HepG2 (cell line): Measurements from ENCODE around the gene DNMT1. TPM values are rescaled to one million over a fixed set of nuclear protein-coding genes. Genes with fewer than 3 reads are reported as not detected.

ENCODE experiments used
- ATAC-seq: fragments of 200-7000 bp; cut with Tn5 transposase; 3 replicates; pipeline ENCODE4 v1.9.1; 2020; ENCODE audit warnings: mild to moderate bottlenecking, moderate library complexity
- BruUV-seq: library from RNA; stranded (reverse); fragments of 400-500 nt; replicated peaks from 2 replicates; lab custom pipeline; 2021; lab: Mats Ljungman, UMichigan
- CTCF ChIA-PET: fragments of 300-600 bp; formaldehyde crosslinking; extraction: SDS; loops from one replicate; lab custom pipeline; 2021; ENCODE audit warnings: low total read pairs, inconsistent platforms, low intra/inter-chr PET ratio; lab: Yijun Ruan, JAX
- POLR2A ChIA-PET: fragments of 350-600 bp; sonication (Branson Sonifier 250); formaldehyde crosslinking; loops from one replicate; lab custom pipeline; 2020; ENCODE audit warnings: antibody characterized with exemption, inconsistent platforms; lab: Yijun Ruan, JAX
- DNase-seq: peaks from one replicate; pipeline ENCODE4 v3.0.0-alpha.2; 2015; ENCODE audit warnings: low spot score
- FAIRE-seq: peaks from 3 replicates; lab custom pipeline; 2011; peaks lifted over from hg19 to GRCh38; lab: Jason Lieb, UNC
- H2AFZ ChIP-seq: one replicate; pipeline ENCODE4 v1.6.1; 2011; ENCODE audit warnings: low read length, inconsistent platforms
- H3K27ac ChIP-seq: fragments of 300-600 bp; 3 replicates; pipeline ENCODE4 v1.8.0; 2011; ENCODE audit warnings: mixed run types, mild to moderate bottlenecking, mixed read lengths, low read length, inconsistent platforms; ENCODE audit not compliant: insufficient read depth; ENCODE audit errors: extremely low read length
- H3K27me3 ChIP-seq, 2 experiments: fragments of 200-600 bp in 1 of 2; 2 replicates in 1 of 2; 3 replicates in 1 of 2; pipeline versions ENCODE4 v1.6.0 to v1.8.0; 2011; ENCODE audit warnings: low read length in 2 of 2, mild to moderate bottlenecking in 2 of 2, moderate library complexity in 2 of 2, inconsistent platforms in 1 of 2; ENCODE audit not compliant: insufficient read depth in 2 of 2, control insufficient read depth in 1 of 2
- H3K36me3 ChIP-seq, 2 experiments: fragments of 200-600 bp in 1 of 2; replicated peaks in 1 of 2; 2 replicates in 1 of 2; 3 replicates in 1 of 2; pipeline versions ENCODE4 v1.5.1 to v1.8.0; 2011; ENCODE audit warnings: low read length in 2 of 2, inconsistent platforms in 1 of 2; ENCODE audit not compliant: insufficient read depth in 2 of 2, control insufficient read depth in 1 of 2
- H3K4me1 ChIP-seq: 2 replicates; pipeline ENCODE4 v1.5.1; 2012; ENCODE audit warnings: low read length, inconsistent platforms; ENCODE audit not compliant: insufficient read depth
- H3K4me2 ChIP-seq: 2 replicates; pipeline ENCODE4 v1.6.0; 2011; ENCODE audit warnings: low read depth, low read length, inconsistent platforms
- H3K4me3 ChIP-seq, 3 experiments: fragments of 200-600 bp in 1 of 3; sonication (generic), shearing (Covaris generic) in 1 of 3; replicated peaks in 1 of 3; 2 replicates each; pipeline ENCODE4 v1.5.1; 2011 to 2016; ENCODE audit warnings: low read length in 3 of 3, inconsistent platforms in 2 of 3, low read depth in 2 of 3, mild to moderate bottlenecking in 2 of 3, control low read depth in 1 of 3, mixed read lengths in 1 of 3; ENCODE audit not compliant: insufficient read depth in 1 of 3
- H3K79me2 ChIP-seq: one replicate; pipeline ENCODE4 v1.6.1; 2011; ENCODE audit warnings: low read length, inconsistent platforms; ENCODE audit not compliant: insufficient read depth
- H3K9ac ChIP-seq: 2 replicates; pipeline ENCODE4 v1.6.0; 2011; ENCODE audit warnings: mild to moderate bottlenecking, low read depth, low read length, inconsistent platforms; ENCODE audit not compliant: insufficient read depth
- H3K9me3 ChIP-seq: 2 replicates; pipeline ENCODE4 v1.5.1; 2012; ENCODE audit warnings: mild to moderate bottlenecking, low read length
- H4K20me1 ChIP-seq: 2 replicates; pipeline ENCODE4 v1.6.0; 2011; ENCODE audit warnings: inconsistent platforms, mild to moderate bottlenecking, low read length, moderate library complexity; ENCODE audit not compliant: insufficient read depth
- HOXA3 ChIP-seq: sonication (generic); formaldehyde crosslinking; IDR thresholded peaks from 2 replicates; pipeline ENCODE4 v1.5.0; 2020; ENCODE audit warnings: missing genetic modification reagents
- MYC ChIP-seq: sonication (generic); formaldehyde crosslinking; IDR thresholded peaks from 2 replicates; pipeline ENCODE4 v1.9.0; 2021; ENCODE audit warnings: missing genetic modification reagents, borderline replicate concordance
- PRPF4 ChIP-seq: fragments of 200-400 bp; formaldehyde crosslinking; IDR thresholded peaks from 2 replicates; pipeline ENCODE4 v1.6.1; 2016; ENCODE audit warnings: low read length, low read depth; ENCODE audit not compliant: poor library complexity, severe bottlenecking
- SP4 ChIP-seq: sonication (generic); formaldehyde crosslinking; IDR thresholded peaks from 2 replicates; pipeline ENCODE4 v1.8.1; 2023; ENCODE audit warnings: mild to moderate bottlenecking, missing genetic modification reagents
- ZBTB7A ChIP-seq: sonication (generic); formaldehyde crosslinking; IDR thresholded peaks from 2 replicates; pipeline ENCODE4 v1.8.0; 2022; ENCODE audit warnings: mild to moderate bottlenecking, missing genetic modification reagents
- ZFP36 ChIP-seq: fragments of 150-350 bp; IDR thresholded peaks from 2 replicates; pipeline ENCODE4 v1.6.1; 2018; ENCODE audit warnings: borderline replicate concordance, low read length, low read depth; ENCODE audit not compliant: partially characterized antibody
- ZNF234 ChIP-seq: sonication (generic); formaldehyde crosslinking; conservative IDR thresholded peaks from 2 replicates; pipeline ENCODE4 v1.5.1; 2020; ENCODE audit warnings: mild to moderate bottlenecking, missing genetic modification reagents
- ZNF235 ChIP-seq: sonication (generic); formaldehyde crosslinking; IDR thresholded peaks from 2 replicates; pipeline ENCODE4 v1.8.1; 2023; ENCODE audit warnings: mild to moderate bottlenecking, missing genetic modification reagents, borderline replicate concordance
- ZNF501 ChIP-seq: sonication (generic); formaldehyde crosslinking; IDR thresholded peaks from 2 replicates; pipeline ENCODE4 v1.5.1; 2020; ENCODE audit warnings: mild to moderate bottlenecking, moderate library complexity, missing genetic modification reagents
- ZNF607 ChIP-seq: sonication (generic); formaldehyde crosslinking; IDR thresholded peaks from 2 replicates; pipeline ENCODE4 v1.5.1; 2020; ENCODE audit warnings: missing genetic modification reagents, mild to moderate bottlenecking, borderline replicate concordance
- WGBS: methylation state at CpG from one replicate; pipeline ENCODE4 v1.1.6; 2017; ENCODE audit warnings: low lambda C conversion rate; 5-methylcytosine and 5-hydroxymethylcytosine counted together
- in situ Hi-C: cut with HindIII; loops from 2 replicates; pipeline ENCODE4 v1.10.0; 2017; ENCODE audit warnings: low pct_unique_long_range_greater_than_20kb; ENCODE audit not compliant: extremely low pct_ligation_motif_present
- intact Hi-C: fragments of 100-400 bp; cut with micrococcal nuclease; formaldehyde crosslinking; loops from one replicate; pipeline ENCODE4 v1.10.0; 2022; ENCODE audit not compliant: unreplicated experiment
- polyA plus RNA-seq, 8 experiments: library from polyadenylated mRNA; depleted of rRNA in 3 of 8; stranded (reverse) in 7 of 8; unstranded in 1 of 8; fragments of >200 nt; fragmentation: Illumina TruSeq in 4 of 8; extraction: Trizol in 4 of 8; gene quantifications; 2 replicates each; pipeline versions ENCODE4 v1.2.1 to v1.2.3, GENCODE V29; 2011 to 2016; ENCODE audit warnings: low read depth in 4 of 8, missing spikeins in 1 of 8, mixed read lengths in 1 of 8; ENCODE audit not compliant: insufficient read depth in 1 of 8
- total RNA-seq, 5 experiments: library from RNA; depleted of rRNA; stranded (reverse); fragments of >200 nt; fragmentation: Illumina TruSeq; extraction: Trizol; gene quantifications; 2 replicates each; pipeline ENCODE4 v1.2.3, GENCODE V29; 2016; ENCODE audit warnings: low read depth in 1 of 5
- TF ChIP-seq, protein P1 (sequence below): sonication (generic); formaldehyde crosslinking; IDR thresholded peaks from 2 replicates; pipeline ENCODE4; 2020; ENCODE audit warnings: missing genetic modification reagents, mild to moderate bottlenecking, borderline replicate concordance
- TF ChIP-seq, protein P2 (sequence below): sonication (generic); formaldehyde crosslinking; IDR thresholded peaks from 2 replicates; pipeline ENCODE4 v1.9.0; 2022; ENCODE audit warnings: missing genetic modification reagents, mild to moderate bottlenecking, borderline replicate concordance
- TF ChIP-seq, protein P3 (sequence below): sonication (generic); formaldehyde crosslinking; IDR thresholded peaks from 2 replicates; pipeline ENCODE4 v1.4.0; 2020; ENCODE audit warnings: missing genetic modification reagents, borderline replicate concordance

The DNMT1 gene
- total and polyA plus RNA-seq, 2 of the 13 experiments (the other 11 are each of a cell fraction or from before 2014, with no cell fraction given) = 31.2 to 91.1 TPM

DNA sequence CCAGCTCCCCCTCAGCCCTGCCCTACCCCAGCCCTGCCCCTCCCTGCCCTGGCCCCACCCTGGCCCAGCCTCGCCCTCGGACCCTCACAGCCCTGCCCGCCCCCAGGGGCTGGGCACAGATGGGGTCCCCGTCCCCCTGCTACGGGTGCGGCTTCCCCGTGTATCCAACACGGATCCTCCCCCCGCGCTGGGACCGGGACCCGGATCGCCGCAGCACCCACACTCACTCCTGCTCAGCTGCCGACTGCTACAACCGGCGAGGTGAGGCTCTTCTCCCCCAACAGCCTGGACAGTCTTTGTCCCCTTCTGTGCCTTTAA is 103.4 kb downstream of the DNMT1 start:
- in situ Hi-C loops = no loop called here
- H4K20me1 ChIP-seq = no peaks in the 10 kb centered on the region
- no peaks in the 10 kb centered on the region for H3K27me3 ChIP-seq
- ChIA-PET POLR2A (interaction anchor here (1.0 to 1.2 kb wide), 2 partner anchors 15 to 180 kb away, joined by 3 read pairs; partner anchors contain the start of genes ICAM1 and PPAN), CTCF (no interaction called here)
- intact Hi-C loops = no loop called here
- H3K27ac ChIP-seq = peak overlapping the region; percentile 56
- no peak overlapping the region for H3K9ac ChIP-seq
- BruUV-seq = no TSS peak
- no peaks in the 10 kb centered on the region for H3K9me3 ChIP-seq
- FAIRE-seq = no peak
- no peak overlapping the region for H3K4me3 ChIP-seq
- peaks cover 2 to 4% of the 10 kb centered on the region in 2 experiments; a peak in 2 of 5 replicates for H3K36me3 ChIP-seq
- 98% methylated on average over 15 of the region's 17 CpGs for WGBS
- no peak overlapping the region for H3K4me2 ChIP-seq
- H2AFZ ChIP-seq = no peak overlapping the region
- ATAC-seq = no peak
- peaks cover 37% of the 10 kb centered on the region for H3K4me1 ChIP-seq
- H3K79me2 ChIP-seq = no peaks in the 10 kb centered on the region
- DNase-seq = no peak
- TF ChIP-seq SP4 = 0 out of 2 replicates have a peak, but pooled peaks have one; percentile 35
- TF ChIP-seq MYC = no peak
- TF ChIP-seq ZNF235 = no peak
- TF ChIP-seq ZBTB7A = peak; percentile 36; the same call in 1 of the 2 replicates
- TF ChIP-seq, protein P1, sequence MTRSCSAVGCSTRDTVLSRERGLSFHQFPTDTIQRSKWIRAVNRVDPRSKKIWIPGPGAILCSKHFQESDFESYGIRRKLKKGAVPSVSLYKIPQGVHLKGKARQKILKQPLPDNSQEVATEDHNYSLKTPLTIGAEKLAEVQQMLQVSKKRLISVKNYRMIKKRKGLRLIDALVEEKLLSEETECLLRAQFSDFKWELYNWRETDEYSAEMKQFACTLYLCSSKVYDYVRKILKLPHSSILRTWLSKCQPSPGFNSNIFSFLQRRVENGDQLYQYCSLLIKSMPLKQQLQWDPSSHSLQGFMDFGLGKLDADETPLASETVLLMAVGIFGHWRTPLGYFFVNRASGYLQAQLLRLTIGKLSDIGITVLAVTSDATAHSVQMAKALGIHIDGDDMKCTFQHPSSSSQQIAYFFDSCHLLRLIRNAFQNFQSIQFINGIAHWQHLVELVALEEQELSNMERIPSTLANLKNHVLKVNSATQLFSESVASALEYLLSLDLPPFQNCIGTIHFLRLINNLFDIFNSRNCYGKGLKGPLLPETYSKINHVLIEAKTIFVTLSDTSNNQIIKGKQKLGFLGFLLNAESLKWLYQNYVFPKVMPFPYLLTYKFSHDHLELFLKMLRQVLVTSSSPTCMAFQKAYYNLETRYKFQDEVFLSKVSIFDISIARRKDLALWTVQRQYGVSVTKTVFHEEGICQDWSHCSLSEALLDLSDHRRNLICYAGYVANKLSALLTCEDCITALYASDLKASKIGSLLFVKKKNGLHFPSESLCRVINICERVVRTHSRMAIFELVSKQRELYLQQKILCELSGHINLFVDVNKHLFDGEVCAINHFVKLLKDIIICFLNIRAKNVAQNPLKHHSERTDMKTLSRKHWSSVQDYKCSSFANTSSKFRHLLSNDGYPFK = no peak
- TF ChIP-seq, protein P2, sequence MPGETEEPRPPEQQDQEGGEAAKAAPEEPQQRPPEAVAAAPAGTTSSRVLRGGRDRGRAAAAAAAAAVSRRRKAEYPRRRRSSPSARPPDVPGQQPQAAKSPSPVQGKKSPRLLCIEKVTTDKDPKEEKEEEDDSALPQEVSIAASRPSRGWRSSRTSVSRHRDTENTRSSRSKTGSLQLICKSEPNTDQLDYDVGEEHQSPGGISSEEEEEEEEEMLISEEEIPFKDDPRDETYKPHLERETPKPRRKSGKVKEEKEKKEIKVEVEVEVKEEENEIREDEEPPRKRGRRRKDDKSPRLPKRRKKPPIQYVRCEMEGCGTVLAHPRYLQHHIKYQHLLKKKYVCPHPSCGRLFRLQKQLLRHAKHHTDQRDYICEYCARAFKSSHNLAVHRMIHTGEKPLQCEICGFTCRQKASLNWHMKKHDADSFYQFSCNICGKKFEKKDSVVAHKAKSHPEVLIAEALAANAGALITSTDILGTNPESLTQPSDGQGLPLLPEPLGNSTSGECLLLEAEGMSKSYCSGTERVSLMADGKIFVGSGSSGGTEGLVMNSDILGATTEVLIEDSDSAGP = 0 out of 2 replicates have a peak, but pooled peaks have one; percentile 7
- TF ChIP-seq PRPF4 = no peak
- no peak for TF ChIP-seq ZNF501 (CRISPR knock-in tag)
- TF ChIP-seq ZNF607 = 0 out of 2 replicates have a peak, but pooled peaks have one; percentile 2
- TF ChIP-seq ZNF234 (CRISPR knock-in tag) = no peak
- no peak for TF ChIP-seq HOXA3
- TF ChIP-seq ZFP36 = no peak
- TF ChIP-seq, protein P3, sequence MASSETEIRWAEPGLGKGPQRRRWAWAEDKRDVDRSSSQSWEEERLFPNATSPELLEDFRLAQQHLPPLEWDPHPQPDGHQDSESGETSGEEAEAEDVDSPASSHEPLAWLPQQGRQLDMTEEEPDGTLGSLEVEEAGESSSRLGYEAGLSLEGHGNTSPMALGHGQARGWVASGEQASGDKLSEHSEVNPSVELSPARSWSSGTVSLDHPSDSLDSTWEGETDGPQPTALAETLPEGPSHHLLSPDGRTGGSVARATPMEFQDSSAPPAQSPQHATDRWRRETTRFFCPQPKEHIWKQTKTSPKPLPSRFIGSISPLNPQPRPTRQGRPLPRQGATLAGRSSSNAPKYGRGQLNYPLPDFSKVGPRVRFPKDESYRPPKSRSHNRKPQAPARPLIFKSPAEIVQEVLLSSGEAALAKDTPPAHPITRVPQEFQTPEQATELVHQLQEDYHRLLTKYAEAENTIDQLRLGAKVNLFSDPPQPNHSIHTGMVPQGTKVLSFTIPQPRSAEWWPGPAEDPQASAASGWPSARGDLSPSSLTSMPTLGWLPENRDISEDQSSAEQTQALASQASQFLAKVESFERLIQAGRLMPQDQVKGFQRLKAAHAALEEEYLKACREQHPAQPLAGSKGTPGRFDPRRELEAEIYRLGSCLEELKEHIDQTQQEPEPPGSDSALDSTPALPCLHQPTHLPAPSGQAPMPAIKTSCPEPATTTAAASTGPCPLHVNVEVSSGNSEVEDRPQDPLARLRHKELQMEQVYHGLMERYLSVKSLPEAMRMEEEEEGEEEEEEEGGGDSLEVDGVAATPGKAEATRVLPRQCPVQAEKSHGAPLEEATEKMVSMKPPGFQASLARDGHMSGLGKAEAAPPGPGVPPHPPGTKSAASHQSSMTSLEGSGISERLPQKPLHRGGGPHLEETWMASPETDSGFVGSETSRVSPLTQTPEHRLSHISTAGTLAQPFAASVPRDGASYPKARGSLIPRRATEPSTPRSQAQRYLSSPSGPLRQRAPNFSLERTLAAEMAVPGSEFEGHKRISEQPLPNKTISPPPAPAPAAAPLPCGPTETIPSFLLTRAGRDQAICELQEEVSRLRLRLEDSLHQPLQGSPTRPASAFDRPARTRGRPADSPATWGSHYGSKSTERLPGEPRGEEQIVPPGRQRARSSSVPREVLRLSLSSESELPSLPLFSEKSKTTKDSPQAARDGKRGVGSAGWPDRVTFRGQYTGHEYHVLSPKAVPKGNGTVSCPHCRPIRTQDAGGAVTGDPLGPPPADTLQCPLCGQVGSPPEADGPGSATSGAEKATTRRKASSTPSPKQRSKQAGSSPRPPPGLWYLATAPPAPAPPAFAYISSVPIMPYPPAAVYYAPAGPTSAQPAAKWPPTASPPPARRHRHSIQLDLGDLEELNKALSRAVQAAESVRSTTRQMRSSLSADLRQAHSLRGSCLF = no peak
